Hematopoietic multipotent progenitor cell treated with erythropoietin and hydrocortisone succinate and interleukin-3 and kit ligand, for 8 days (in vitro differentiated cells): ENCODE data around the gene FASTKD1.
"Not testable (repeated sequence)": the region's sequence is repeated elsewhere in the genome, so short reads cannot be mapped to it uniquely, and the experiment has no call there.

Experiments
- DNase-seq: peaks from one replicate; pipeline ENCODE4 v3.0.0-alpha.2; 2015

FASTKD1 gene

GRCh38 chr2:169570752-169571151 lies 2.9 kb downstream of the FASTKD1 start:
- DNase-seq = not testable (repeated sequence)

GRCh38 chr2:169569948-169570347 lies 3.7 kb downstream of the FASTKD1 start:
- DNase-seq = no peak

GRCh38 chr2:169565686-169566085 lies 8.0 kb downstream of the FASTKD1 start:
- no peak for DNase-seq

- DNase-seq = no peak
These were observed 11.1 kb downstream of the FASTKD1 start for GRCh38 chr2:169562519-169562918.

- DNase-seq = not testable (repeated sequence)
These were observed 11.6 kb downstream of the FASTKD1 start for GRCh38 chr2:169562084-169562483.

GRCh38 chr2:169561364-169561763 lies 12.3 kb downstream of the FASTKD1 start:
- no peak for DNase-seq

- DNase-seq = no peak
These were observed 26.9 kb downstream of the FASTKD1 start for GRCh38 chr2:169546756-169547155.

- no peak for DNase-seq
These were observed 31.2 kb downstream of the FASTKD1 start for GRCh38 chr2:169542433-169542832.

- DNase-seq = peak; percentile 71
These were observed 33.5 kb downstream of the FASTKD1 start for GRCh38 chr2:169540146-169540545.

GRCh38 chr2:169539460-169539859 lies 34.2 kb downstream of the FASTKD1 start:
- DNase-seq = not testable (repeated sequence)

GRCh38 chr2:169528271-169528701 lies 45.4 kb downstream of the FASTKD1 start:
- DNase-seq = peak; percentile 82

- DNase-seq = no peak
These were observed 47.2 kb downstream of the FASTKD1 start for GRCh38 chr2:169526451-169526850.

- no peak for DNase-seq
These were observed 48.2 kb downstream of the FASTKD1 start for GRCh38 chr2:169525434-169525833.

- DNase-seq = no peak
These were observed 50.0 kb downstream of the FASTKD1 start for GRCh38 chr2:169523681-169524080.

- no peak for DNase-seq
These were observed 52.8 kb downstream of the FASTKD1 start for GRCh38 chr2:169520896-169521295.

- DNase-seq = not testable (repeated sequence)
These were observed 57.1 kb downstream of the FASTKD1 start for GRCh38 chr2:169516488-169516995.

GRCh38 chr2:169514758-169515157 lies 58.9 kb downstream of the FASTKD1 start:
- not testable (repeated sequence) for DNase-seq

- DNase-seq = no peak
These were observed 59.7 kb downstream of the FASTKD1 start for GRCh38 chr2:169513926-169514325.

GRCh38 chr2:169513094-169513493 lies 60.6 kb downstream of the FASTKD1 start:
- DNase-seq = no peak

GRCh38 chr2:169512525-169512924 lies 61.1 kb downstream of the FASTKD1 start:
- no peak for DNase-seq

- DNase-seq = no peak
These were observed 61.8 kb downstream of the FASTKD1 start for GRCh38 chr2:169511818-169512217.

GRCh38 chr2:169510496-169510895 lies 63.2 kb downstream of the FASTKD1 start:
- DNase-seq = no peak

GRCh38 chr2:169509955-169510354 lies 63.7 kb downstream of the FASTKD1 start:
- no peak for DNase-seq

GRCh38 chr2:169509298-169509885 lies 64.3 kb downstream of the FASTKD1 start, which contains the start of gene KLHL41:
TSS of gene KLHL41 (plus strand) at chr2:169509702. CDS start at chr2:169509779, 77 bp downstream.
- no peak for DNase-seq

GRCh38 chr2:169507698-169508097 lies 66.0 kb downstream of the FASTKD1 start:
- DNase-seq = no peak
